ENCODE measurements around the gene MSGN1. TPM values are rescaled to one million over a fixed set of nuclear protein-coding genes. Genes with fewer than 3 reads are reported as not detected.

MSGN1 gene
- total RNA-seq, 2 experiments from 2014 or later = not detected

DNA sequence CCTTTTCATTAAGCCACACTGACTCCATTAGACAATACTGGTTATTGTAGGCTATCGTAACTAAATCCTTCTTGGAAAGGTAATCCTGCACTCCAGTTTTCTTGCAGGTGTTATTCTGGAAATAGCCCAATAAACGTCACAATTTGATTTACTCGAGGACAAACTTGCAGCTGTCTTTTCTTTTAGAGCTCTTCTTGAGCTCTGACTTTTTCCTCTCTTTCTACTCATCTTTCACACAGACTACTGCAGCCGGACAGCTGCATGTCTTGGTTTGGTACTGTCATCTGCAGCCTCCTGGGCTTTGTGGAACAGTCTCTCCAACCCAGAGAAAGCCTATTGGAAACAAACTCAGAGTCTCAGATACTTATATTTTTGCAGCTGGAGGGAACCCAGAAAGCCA lies 23.0 kb upstream of the MSGN1 start:
- POLR2A ChIA-PET = no interaction called here
- Mint-ChIP-seq H3K36me3 (ENCODE audit: low read depth) (no peaks in the 10 kb centered on the region), H3K4me3 (no peak overlapping the region), H3K27ac (no peak overlapping the region), H3K27me3 (ENCODE audit: low read depth) (peaks cover 35% of the 10 kb centered on the region), H3K4me1 (ENCODE audit: low read depth) (peaks cover 9% of the 10 kb centered on the region), H3K9me3 (ENCODE audit: insufficient read depth) (no peaks in the 10 kb centered on the region)
- ATAC-seq = no peak
- DNase-seq = no peak
- CTCF ChIA-PET = no interaction called here

GRCh38 chr2:17793803-17794354 lies 22.4 kb upstream of the MSGN1 start:
- Mint-ChIP-seq H3K27me3 (ENCODE audit: low read depth) (peaks cover 35% of the 10 kb centered on the region), H3K36me3 (ENCODE audit: low read depth) (no peaks in the 10 kb centered on the region), H3K27ac (no peak overlapping the region), H3K9me3 (ENCODE audit: insufficient read depth) (no peaks in the 10 kb centered on the region), H3K4me1 (ENCODE audit: low read depth) (peaks cover 9% of the 10 kb centered on the region), H3K4me3 (no peak overlapping the region)
- ATAC-seq (no peak), DNase-seq (no peak)
- CTCF ChIA-PET = no interaction called here
- POLR2A ChIA-PET = no interaction called here

DNA sequence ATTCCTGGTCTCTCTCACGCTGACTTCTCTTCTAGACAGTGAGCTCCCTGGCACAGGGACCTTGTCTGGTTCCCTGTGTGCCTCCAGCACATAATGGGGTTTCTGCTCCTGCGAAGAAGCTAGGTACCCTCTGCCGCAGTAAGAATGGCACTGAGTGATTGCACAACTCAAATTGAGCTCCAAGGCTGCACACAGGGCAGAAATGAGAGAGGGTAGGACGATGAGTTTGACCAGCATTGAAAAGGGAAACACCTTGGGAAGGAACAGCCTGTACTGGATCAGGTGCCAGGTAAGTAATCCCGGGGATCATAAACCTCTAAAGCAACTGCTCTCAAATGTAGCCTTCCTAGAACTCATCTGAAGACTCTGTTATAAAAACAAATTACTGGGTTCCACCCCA lies 21.0 kb upstream of the MSGN1 start:
- no peak overlapping the region for H3K4me3 Mint-ChIP-seq
- H3K27me3 Mint-ChIP-seq (ENCODE audit: low read depth) = peaks cover 39% of the 10 kb centered on the region
- no peaks in the 10 kb centered on the region for H3K36me3 Mint-ChIP-seq (ENCODE audit: low read depth)
- DNase-seq (no peak), ATAC-seq (no peak)
- ChIA-PET POLR2A (no interaction called here), CTCF (no interaction called here)
- no peaks in the 10 kb centered on the region for H3K9me3 Mint-ChIP-seq (ENCODE audit: insufficient read depth)
- peaks cover 12% of the 10 kb centered on the region for H3K4me1 Mint-ChIP-seq (ENCODE audit: low read depth)
- H3K27ac Mint-ChIP-seq = no peak overlapping the region

- ChIA-PET CTCF (no interaction called here), POLR2A (no interaction called here)
- DNase-seq = no peak
- Mint-ChIP-seq H3K9me3 (ENCODE audit: insufficient read depth) (no peaks in the 10 kb centered on the region), H3K36me3 (ENCODE audit: low read depth) (no peaks in the 10 kb centered on the region), H3K27ac (no peak overlapping the region), H3K4me3 (no peak overlapping the region), H3K4me1 (ENCODE audit: low read depth) (peaks cover 3% of the 10 kb centered on the region), H3K27me3 (ENCODE audit: low read depth) (peaks cover 25% of the 10 kb centered on the region)
- ATAC-seq = no peak
Observed at GRCh38 chr2:17798338-17798737, 17.9 kb upstream of the MSGN1 start.

DNA sequence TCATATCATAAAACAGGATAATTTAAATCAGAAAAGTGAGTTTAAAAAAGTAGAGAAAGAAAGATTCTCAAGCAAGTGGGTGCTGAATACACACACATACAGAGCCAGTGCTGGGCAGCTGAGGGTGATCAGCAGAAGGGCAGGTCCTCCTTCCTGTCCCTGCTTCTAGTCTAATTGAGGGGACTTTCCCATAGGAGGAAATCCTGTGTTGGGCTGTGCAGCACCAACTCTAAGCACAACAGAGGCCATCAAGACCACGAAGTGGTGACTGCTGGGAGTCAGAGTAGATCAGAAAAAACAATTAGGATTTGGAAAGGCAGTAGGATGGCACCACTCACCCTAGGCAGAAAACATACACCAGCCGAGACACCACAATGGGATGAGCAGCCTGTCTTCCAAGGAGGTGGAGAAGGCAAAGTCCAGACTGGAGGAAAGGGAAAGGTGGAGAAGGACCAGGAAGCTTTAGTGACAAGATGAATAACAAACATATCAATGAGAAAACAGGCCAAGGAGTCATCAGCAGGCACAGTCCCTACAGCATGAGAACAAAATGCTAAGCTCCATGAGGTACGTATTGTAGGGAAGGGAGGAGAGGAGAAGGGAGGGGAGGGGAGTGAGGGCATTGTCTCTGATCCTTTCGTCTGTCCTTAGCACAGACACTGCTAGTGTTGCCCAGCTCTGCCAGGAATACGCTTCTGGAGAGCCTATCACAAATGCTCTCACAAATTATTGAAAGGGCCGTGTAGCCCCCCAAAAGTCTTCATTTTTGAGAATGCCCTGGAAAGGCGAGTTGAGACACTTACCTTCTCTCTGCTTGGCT lies 16.7 kb upstream of the MSGN1 start:
- Mint-ChIP-seq H3K9me3 (ENCODE audit: insufficient read depth) (no peaks in the 10 kb centered on the region), H3K36me3 (ENCODE audit: low read depth) (no peaks in the 10 kb centered on the region), H3K27ac (no peak overlapping the region), H3K4me3 (no peak overlapping the region), H3K4me1 (ENCODE audit: low read depth) (peaks cover 3% of the 10 kb centered on the region), H3K27me3 (ENCODE audit: low read depth) (peaks cover 31% of the 10 kb centered on the region)
- ATAC-seq (no peak), DNase-seq (no peak)
- POLR2A ChIA-PET = no interaction called here
- CTCF ChIA-PET = interaction anchor here (1.6 kb wide), 1 partner anchor 587 kb away, joined by 3 read pairs; no protein-coding TSS in a partner anchor

DNA sequence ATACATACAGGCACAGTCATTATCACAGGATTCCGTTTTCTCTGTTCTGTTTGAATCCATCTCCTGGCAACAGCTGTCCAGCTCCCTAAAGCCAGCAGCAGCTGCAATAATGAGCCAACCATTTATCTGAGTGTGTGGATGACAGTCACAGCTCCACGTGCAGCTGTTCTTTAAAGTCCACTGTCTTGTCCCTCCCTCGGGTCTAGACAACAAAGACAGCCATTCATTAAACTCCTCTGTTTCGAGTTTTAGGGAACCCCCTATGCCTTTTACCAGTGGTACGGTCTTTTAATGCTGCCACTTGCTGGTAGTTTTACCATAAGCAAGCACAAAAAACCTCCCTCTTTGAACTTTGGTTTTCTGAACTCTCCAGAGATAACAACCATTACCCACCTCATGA lies 16.0 kb upstream of the MSGN1 start:
- DNase-seq (no peak), ATAC-seq (no peak)
- Mint-ChIP-seq H3K27ac (no peak overlapping the region), H3K4me1 (ENCODE audit: low read depth) (peaks cover 3% of the 10 kb centered on the region), H3K9me3 (ENCODE audit: insufficient read depth) (no peaks in the 10 kb centered on the region), H3K4me3 (no peak overlapping the region), H3K27me3 (ENCODE audit: low read depth) (peaks cover 29% of the 10 kb centered on the region), H3K36me3 (ENCODE audit: low read depth) (no peaks in the 10 kb centered on the region)
- CTCF ChIA-PET = interaction anchor here (1.6 kb wide), 1 partner anchor 587 kb away, joined by 3 read pairs; no protein-coding TSS in a partner anchor
- POLR2A ChIA-PET = no interaction called here

DNA sequence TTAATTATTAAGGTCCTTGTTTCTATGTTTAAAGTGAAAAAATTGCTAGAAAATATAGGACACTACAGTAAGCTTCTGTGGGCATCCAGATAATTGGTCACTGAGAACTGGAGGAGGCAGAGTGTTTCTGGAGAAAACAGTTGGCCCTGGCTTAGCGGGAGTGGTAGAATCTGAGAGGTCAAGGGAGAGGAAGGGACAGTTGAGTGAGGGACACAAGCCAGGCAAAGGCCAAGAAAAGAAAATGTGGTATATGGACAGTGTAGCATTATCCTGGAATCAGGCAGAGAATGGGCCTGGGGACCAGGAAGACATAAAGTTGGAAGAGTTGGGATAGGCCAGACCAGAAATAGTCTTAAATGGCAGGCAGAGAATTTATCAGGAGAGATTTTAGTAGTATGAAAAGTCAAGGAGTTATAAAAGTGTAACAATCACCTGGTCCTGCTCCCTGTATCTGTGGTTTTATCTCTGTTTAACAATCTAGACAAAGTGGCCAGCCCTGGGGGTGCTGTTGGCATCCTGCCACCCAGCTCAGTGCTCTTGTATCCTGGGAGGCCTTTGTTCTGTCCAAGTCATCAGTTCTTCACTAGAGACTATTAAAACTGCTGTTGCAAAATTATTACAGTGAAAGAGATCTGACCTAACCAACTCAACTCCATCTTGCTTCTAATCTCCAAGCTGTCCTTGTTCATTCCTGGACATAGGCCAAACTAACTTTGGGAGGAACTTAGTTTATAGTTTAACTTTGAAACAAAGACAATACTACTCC lies 15.4 kb upstream of the MSGN1 start:
- ChIA-PET CTCF (interaction anchor here (1.6 kb wide), 1 partner anchor 586 kb away, joined by 3 read pairs; no protein-coding TSS in a partner anchor), POLR2A (interaction anchor here (0.5 kb wide), 1 partner anchor 1594 kb away, joined by 3 read pairs; no protein-coding TSS in a partner anchor)
- no peak for DNase-seq

DNA sequence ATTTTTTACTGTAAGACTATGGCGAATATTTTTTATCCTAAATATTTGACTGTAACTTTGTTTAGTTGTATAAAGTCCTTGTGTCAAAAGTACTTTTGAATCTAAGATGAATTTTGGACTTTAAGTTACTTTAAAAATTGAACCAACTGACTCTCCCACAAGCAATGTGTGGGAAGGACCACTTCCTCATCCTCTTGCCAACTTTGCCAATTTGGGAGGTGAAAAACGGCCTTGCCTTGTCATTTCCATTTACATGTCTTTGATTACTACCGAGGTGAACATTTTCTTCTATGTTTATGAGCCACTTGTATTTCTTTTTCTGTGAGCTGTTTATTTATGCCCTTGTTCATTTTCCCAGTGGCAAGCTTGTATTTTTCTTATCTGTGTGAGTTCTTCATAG lies 12.8 kb upstream of the MSGN1 start:
- CTCF ChIA-PET = no interaction called here

More for the DNA sequence above, 15.4 kb upstream of the MSGN1 start:
- ATAC-seq = no peak
- H3K4me3 Mint-ChIP-seq = no peak overlapping the region
- H3K4me1 Mint-ChIP-seq (ENCODE audit: low read depth) = peaks cover 3% of the 10 kb centered on the region
- no peak overlapping the region for H3K27ac Mint-ChIP-seq
- H3K36me3 Mint-ChIP-seq (ENCODE audit: low read depth) = no peaks in the 10 kb centered on the region
- peaks cover 27% of the 10 kb centered on the region for H3K27me3 Mint-ChIP-seq (ENCODE audit: low read depth)
- H3K9me3 Mint-ChIP-seq (ENCODE audit: insufficient read depth) = no peaks in the 10 kb centered on the region

DNA sequence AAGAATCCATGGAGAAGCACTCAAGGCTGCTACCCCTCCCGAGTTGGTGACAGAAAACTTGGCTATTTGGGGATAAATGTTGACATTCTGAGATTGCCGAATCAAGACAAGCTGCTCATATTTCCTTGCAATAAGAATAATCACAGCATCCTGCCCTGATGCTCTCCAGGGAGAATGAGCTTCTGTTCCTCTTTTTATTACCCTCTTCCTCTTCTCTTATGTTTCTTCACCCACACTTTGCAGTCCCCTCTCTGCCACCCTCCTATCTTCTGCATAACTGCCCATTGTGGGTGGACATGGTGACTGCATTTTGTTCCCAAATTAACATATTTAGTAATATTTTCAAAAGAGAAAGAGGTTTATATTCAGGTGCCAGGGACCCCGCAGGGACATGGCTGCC lies 11.9 kb upstream of the MSGN1 start:
- ChIA-PET CTCF (no interaction called here), POLR2A (no interaction called here)
- Mint-ChIP-seq H3K4me1 (ENCODE audit: low read depth) (peaks cover 1% of the 10 kb centered on the region), H3K27ac (no peak overlapping the region), H3K4me3 (no peak overlapping the region), H3K9me3 (ENCODE audit: insufficient read depth) (no peaks in the 10 kb centered on the region), H3K27me3 (ENCODE audit: low read depth) (peaks cover 26% of the 10 kb centered on the region), H3K36me3 (ENCODE audit: low read depth) (no peaks in the 10 kb centered on the region)
- ATAC-seq = no peak
- DNase-seq = no peak

More for the DNA sequence above, 12.8 kb upstream of the MSGN1 start:
- peaks cover 24% of the 10 kb centered on the region for H3K27me3 Mint-ChIP-seq (ENCODE audit: low read depth)
- ATAC-seq = no peak
- POLR2A ChIA-PET = no interaction called here
- no peaks in the 10 kb centered on the region for H3K9me3 Mint-ChIP-seq (ENCODE audit: insufficient read depth)
- no peak overlapping the region for H3K4me3 Mint-ChIP-seq
- H3K27ac Mint-ChIP-seq = no peak overlapping the region
- DNase-seq = no peak
- peaks cover 3% of the 10 kb centered on the region for H3K4me1 Mint-ChIP-seq (ENCODE audit: low read depth)
- no peaks in the 10 kb centered on the region for H3K36me3 Mint-ChIP-seq (ENCODE audit: low read depth)

DNA sequence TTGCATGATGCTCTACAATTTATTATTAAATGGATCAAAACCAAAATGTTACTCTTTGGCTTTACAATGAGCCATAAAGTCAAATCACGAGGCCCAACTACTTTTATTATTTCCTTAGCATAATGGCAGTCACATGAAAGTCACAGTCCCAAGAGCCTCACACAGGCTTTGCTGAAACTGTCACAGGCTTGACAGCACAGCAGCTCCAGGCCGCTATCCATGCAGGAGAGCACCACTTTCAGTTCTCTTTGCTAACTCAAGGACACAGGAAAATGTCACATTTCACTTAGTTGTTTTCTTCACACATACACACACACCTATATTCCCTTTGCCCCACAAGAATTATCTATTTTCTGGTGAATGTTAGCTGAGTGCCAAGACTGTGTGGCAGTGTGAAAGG lies 11.1 kb upstream of the MSGN1 start:
- ChIA-PET POLR2A (no interaction called here), CTCF (interaction anchor here (1.2 kb wide), 1 partner anchor 85 kb away, joined by 4 read pairs; no protein-coding TSS in a partner anchor)
- Mint-ChIP-seq H3K9me3 (ENCODE audit: insufficient read depth) (no peaks in the 10 kb centered on the region), H3K27me3 (ENCODE audit: low read depth) (peaks cover 26% of the 10 kb centered on the region), H3K4me3 (no peak overlapping the region), H3K27ac (no peak overlapping the region), H3K4me1 (ENCODE audit: low read depth) (no peaks in the 10 kb centered on the region), H3K36me3 (ENCODE audit: low read depth) (no peaks in the 10 kb centered on the region)
- DNase-seq (no peak), ATAC-seq (no peak)

- no peak for DNase-seq
Observed at GRCh38 chr2:17805717-17806363, 10.4 kb upstream of the MSGN1 start.

More at GRCh38 chr2:17805717-17806363, 10.4 kb upstream of the MSGN1 start:
- Mint-ChIP-seq H3K4me3 (no peak overlapping the region), H3K36me3 (ENCODE audit: low read depth) (no peaks in the 10 kb centered on the region), H3K4me1 (ENCODE audit: low read depth) (no peaks in the 10 kb centered on the region), H3K9me3 (ENCODE audit: insufficient read depth) (no peaks in the 10 kb centered on the region), H3K27ac (no peak overlapping the region), H3K27me3 (ENCODE audit: low read depth) (peaks cover 24% of the 10 kb centered on the region)
- CTCF ChIA-PET = interaction anchor here (1.2 kb wide), 1 partner anchor 86 kb away, joined by 4 read pairs; no protein-coding TSS in a partner anchor
- POLR2A ChIA-PET = no interaction called here
- ATAC-seq = no peak
